Measurements from ENCODE around the gene ZFYVE19. TPM values are rescaled to one million over a fixed set of nuclear protein-coding genes. Genes with fewer than 3 reads are reported as not detected.

Gene ZFYVE19
- total RNA-seq, 4 donors from 2014 or later: 13.3 to 25.5 (median 19.7) TPM

DNA sequence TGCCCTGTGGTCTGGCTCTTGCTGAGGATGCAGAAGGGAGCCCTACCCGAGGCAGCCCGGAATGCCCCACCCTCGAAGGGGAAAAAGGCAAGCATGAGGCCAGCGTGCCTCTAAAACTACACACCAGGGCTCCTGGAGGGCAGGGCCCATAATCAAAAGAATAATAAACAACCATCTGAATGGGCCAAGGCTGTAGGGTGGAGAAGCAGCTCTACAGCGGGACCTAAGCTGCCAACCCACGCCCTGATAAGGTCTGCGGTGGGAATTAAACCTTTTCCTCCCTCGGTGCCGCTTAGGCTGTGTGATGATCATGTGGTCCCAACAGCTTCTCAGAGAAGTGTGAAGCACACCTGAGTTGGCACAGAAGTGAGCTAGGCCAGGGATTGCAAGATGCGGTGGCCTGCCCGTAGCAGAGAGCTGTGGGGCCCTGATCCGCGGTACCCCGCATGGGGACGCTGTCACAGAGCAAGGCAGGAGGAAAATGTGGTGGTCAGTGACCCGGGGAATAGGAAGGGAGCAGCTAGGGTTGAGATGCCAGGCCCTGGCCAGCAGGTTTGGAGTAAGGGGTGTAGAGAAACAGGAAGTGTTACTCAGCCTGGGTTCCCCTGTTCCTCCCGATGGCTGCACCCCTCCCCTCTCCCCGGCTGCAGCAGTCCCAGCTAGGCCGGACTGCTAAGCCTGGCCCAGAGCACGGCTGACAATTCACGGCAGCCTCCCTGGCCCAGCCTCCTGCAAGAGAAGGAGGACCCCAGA lies 38.2 kb upstream of the ZFYVE19 start:
- no peak for ATAC-seq
- 67 to 80% methylated on average over 1 to 3 of the region's 21 CpGs for WGBS, 2 donors (ENCODE audit: low coverage in 1 of 2)
- peak overlapping the region in 3 of 4 donors; percentile 42 to 66 (median 51) for H3K27ac ChIP-seq
- peaks cover 0 to 50% (median 12%) of the 10 kb centered on the region in 3 donors for H3K4me1 ChIP-seq
- no peaks in the 10 kb centered on the region for H3K27me3 ChIP-seq
- peaks cover 0 to 67% of the 10 kb centered on the region in 2 donors for H3K36me3 ChIP-seq
- no peaks in the 10 kb centered on the region for H3K9me3 ChIP-seq
- H3K4me3 ChIP-seq: no peak overlapping the region
- TF ChIP-seq EP300 (IDR thresholded peaks at IDR 0.05) (no peak), POLR2A (IDR thresholded peaks at IDR 0.05) (no peak), POLR2AphosphoS5 (IDR thresholded peaks at IDR 0.05) (no peak)
- TF ChIP-seq, protein P1, sequence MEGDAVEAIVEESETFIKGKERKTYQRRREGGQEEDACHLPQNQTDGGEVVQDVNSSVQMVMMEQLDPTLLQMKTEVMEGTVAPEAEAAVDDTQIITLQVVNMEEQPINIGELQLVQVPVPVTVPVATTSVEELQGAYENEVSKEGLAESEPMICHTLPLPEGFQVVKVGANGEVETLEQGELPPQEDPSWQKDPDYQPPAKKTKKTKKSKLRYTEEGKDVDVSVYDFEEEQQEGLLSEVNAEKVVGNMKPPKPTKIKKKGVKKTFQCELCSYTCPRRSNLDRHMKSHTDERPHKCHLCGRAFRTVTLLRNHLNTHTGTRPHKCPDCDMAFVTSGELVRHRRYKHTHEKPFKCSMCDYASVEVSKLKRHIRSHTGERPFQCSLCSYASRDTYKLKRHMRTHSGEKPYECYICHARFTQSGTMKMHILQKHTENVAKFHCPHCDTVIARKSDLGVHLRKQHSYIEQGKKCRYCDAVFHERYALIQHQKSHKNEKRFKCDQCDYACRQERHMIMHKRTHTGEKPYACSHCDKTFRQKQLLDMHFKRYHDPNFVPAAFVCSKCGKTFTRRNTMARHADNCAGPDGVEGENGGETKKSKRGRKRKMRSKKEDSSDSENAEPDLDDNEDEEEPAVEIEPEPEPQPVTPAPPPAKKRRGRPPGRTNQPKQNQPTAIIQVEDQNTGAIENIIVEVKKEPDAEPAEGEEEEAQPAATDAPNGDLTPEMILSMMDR (IDR thresholded peaks at IDR 0.05): no peak

DNA sequence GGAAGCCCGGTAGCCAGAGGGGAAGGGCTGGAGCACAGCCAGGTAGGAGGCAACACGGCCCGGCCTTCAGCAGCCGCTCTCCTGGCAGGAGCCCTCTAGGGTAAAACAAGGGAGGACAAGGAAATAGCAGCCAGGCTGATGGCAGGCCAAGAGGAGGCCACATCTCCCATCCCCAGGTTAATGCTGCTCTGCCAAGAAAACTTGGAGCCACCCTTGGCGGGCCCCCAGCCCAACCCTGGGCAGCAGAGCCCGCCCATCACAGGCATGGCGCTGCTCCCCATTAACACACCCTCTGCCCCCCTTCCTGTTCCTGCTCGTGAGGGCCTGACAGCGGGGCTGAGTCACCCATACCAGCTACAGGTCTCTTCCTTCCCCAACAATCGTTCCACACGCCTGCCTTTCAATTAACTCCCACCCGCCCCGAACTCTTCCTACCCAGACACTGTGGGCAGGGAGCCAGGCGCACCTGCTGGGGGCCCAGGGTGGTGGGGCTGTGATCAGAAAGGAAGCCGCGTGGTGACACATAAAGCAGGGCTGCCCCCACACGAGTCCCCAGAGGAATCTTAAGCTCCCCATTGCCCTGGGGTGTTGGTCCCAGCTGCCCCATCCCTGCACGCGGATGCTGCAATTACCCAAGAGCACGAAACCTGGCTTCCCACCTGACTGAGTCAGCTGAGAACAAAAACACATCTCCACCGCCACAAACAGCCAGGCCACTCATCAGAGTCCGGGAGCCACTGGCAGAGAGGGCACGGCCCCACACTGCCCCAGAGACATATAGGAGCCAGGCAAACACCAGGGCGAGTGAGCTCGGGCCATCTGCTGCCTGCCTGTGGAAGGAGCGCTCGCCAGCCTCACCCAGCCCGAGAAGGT lies 37.4 kb upstream of the ZFYVE19 start, which contains the start of gene C15orf62:
C15orf62 (plus strand) TSS at position 707 of the 873 bp plus-strand sequence. CDS start 516 bp downstream, outside the sequence.
- Histone ChIP-seq H3K27ac (peak within 1 kb of the TSS in 3 of 4 donors; percentile 42 to 66 (median 51)), H3K9me3 (no peaks in the 10 kb centered on the region), H3K4me1 (peaks cover 0 to 42% (median 9%) of the 10 kb centered on the region in 3 donors), H3K4me3 (no peak within 1 kb of the TSS), H3K36me3 (peaks cover 0 to 76% of the 10 kb centered on the region in 2 donors), H3K27me3 (no peaks in the 10 kb centered on the region)
- TF ChIP-seq POLR2AphosphoS5 (IDR thresholded peaks at IDR 0.05) (no peak), EP300 (IDR thresholded peaks at IDR 0.05) (no peak), POLR2A (IDR thresholded peaks at IDR 0.05) (no peak)
- TF ChIP-seq, protein P1 (IDR thresholded peaks at IDR 0.05): no peak
- 60 to 70% methylated on average over 3 to 6 of the region's 28 CpGs for WGBS, 2 donors (ENCODE audit: low coverage in 1 of 2)
- no peak for ATAC-seq

- Histone ChIP-seq H3K27ac (peak overlapping the region in 3 of 4 donors; percentile 42 to 66 (median 51)), H3K4me3 (no peak overlapping the region), H3K27me3 (no peaks in the 10 kb centered on the region), H3K4me1 (peaks cover 0 to 34% (median 4%) of the 10 kb centered on the region in 3 donors), H3K9me3 (no peaks in the 10 kb centered on the region), H3K36me3 (peaks cover 0 to 83% of the 10 kb centered on the region in 2 donors)
- no peak for ATAC-seq
- WGBS, 2 donors (ENCODE audit: low coverage in 1 of 2): 80% methylated on average over 2 of the region's 17 CpGs; no CpG with 5 or more reads in 1 of the 2 donors
- no peak for TF ChIP-seq EP300 (IDR thresholded peaks at IDR 0.05)
- TF ChIP-seq, protein P1 (IDR thresholded peaks at IDR 0.05): no peak
- TF ChIP-seq POLR2A (IDR thresholded peaks at IDR 0.05): no peak
- TF ChIP-seq POLR2AphosphoS5 (IDR thresholded peaks at IDR 0.05): no peak
Observed at GRCh38 chr15:40770147-40770721, 36.7 kb upstream of the ZFYVE19 start.

GRCh38 chr15:40771242-40771641 lies 35.6 kb upstream of the ZFYVE19 start:
- H3K27ac ChIP-seq: no peak overlapping the region
- H3K36me3 ChIP-seq: peaks cover 0 to 93% of the 10 kb centered on the region in 2 donors
- no peaks in the 10 kb centered on the region for H3K9me3 ChIP-seq
- H3K4me3 ChIP-seq: no peak overlapping the region
- 94 to 100% methylated on average over 2 to 3 of the region's 5 CpGs for WGBS, 2 donors (ENCODE audit: low coverage in 1 of 2)
- ATAC-seq: no peak
- peaks cover 0 to 24% (median 0%) of the 10 kb centered on the region in 3 donors for H3K4me1 ChIP-seq
- H3K27me3 ChIP-seq: no peaks in the 10 kb centered on the region
- TF ChIP-seq, protein P1 (IDR thresholded peaks at IDR 0.05): no peak
- TF ChIP-seq EP300 (IDR thresholded peaks at IDR 0.05) (no peak), POLR2AphosphoS5 (IDR thresholded peaks at IDR 0.05) (no peak)
